ENCODE measurements around the gene UNC5C. TPM values are rescaled to one million over a fixed set of nuclear protein-coding genes. Genes with fewer than 3 reads are reported as not detected.

Gene UNC5C
- total RNA-seq (not detected), total RNA-seq (0 to 0.33 (median 0) reads per million in 172 experiments)
- 0.03 TPM for polyA plus RNA-seq (2013, experiment 1 of 2)
- polyA plus RNA-seq (2013, experiment 2 of 2), result 0.04 TPM

- DNase-seq, result no peak
- H3K4me3 ChIP-seq (ENCODE audit: low read length), result peak within 1 kb of the TSS; percentile 42
- intact Hi-C loops (cut with DNase I, micrococcal nuclease), result no loop called here
Observed at GRCh38 chr4:95548738-95549245, at the start of gene UNC5C. TSS of gene UNC5C (minus strand) at chr4:95548973.

GRCh38 chr4:95596676-95597075 is 47.9 kb upstream of the UNC5C start:
- H3K36me3 ChIP-seq (ENCODE audit: insufficient read depth, low read length), result no peaks in the 10 kb centered on the region
- ATAC-seq (ENCODE audit: poor library complexity) (no peak), DNase-seq (no peak)
- H3K27ac ChIP-seq (ENCODE audit: low read depth in 1 of 2, low read length in 2 of 2), result no peak overlapping the region
- Mint-ChIP-seq H3K27me3 (no peaks in the 10 kb centered on the region), H3K27ac (no peak overlapping the region), H3K36me3 (ENCODE audit: low read depth) (no peaks in the 10 kb centered on the region), H3K4me3 (no peak overlapping the region), H3K4me1 (ENCODE audit: low read depth) (no peaks in the 10 kb centered on the region), H3K9me3 (no peaks in the 10 kb centered on the region)
- CTCF ChIA-PET, result no interaction called here
- no peak overlapping the region for H3K4me3 ChIP-seq (ENCODE audit: low read length)
- POLR2A ChIA-PET, result interaction anchor here (0.7 kb wide), 1 partner anchor 158 kb away, joined by 3 read pairs; no protein-coding TSS in a partner anchor
- no peaks in the 10 kb centered on the region for H3K9me3 ChIP-seq (ENCODE audit: control insufficient read depth in 1 of 2, insufficient read depth in 1 of 2, low read length in 2 of 2)
- no peaks in the 10 kb centered on the region for H3K4me1 ChIP-seq (ENCODE audit: insufficient read depth, low read length)
- no peaks in the 10 kb centered on the region for H3K27me3 ChIP-seq (ENCODE audit: control insufficient read depth in 1 of 2, insufficient read depth in 2 of 2, low read length in 2 of 2)
- TF ChIP-seq, protein P1, sequence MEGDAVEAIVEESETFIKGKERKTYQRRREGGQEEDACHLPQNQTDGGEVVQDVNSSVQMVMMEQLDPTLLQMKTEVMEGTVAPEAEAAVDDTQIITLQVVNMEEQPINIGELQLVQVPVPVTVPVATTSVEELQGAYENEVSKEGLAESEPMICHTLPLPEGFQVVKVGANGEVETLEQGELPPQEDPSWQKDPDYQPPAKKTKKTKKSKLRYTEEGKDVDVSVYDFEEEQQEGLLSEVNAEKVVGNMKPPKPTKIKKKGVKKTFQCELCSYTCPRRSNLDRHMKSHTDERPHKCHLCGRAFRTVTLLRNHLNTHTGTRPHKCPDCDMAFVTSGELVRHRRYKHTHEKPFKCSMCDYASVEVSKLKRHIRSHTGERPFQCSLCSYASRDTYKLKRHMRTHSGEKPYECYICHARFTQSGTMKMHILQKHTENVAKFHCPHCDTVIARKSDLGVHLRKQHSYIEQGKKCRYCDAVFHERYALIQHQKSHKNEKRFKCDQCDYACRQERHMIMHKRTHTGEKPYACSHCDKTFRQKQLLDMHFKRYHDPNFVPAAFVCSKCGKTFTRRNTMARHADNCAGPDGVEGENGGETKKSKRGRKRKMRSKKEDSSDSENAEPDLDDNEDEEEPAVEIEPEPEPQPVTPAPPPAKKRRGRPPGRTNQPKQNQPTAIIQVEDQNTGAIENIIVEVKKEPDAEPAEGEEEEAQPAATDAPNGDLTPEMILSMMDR (IDR thresholded peaks at IDR 0.05), result no peak
- intact Hi-C loops (cut with DNase I, micrococcal nuclease), result no loop called here

More at GRCh38 chr4:95548738-95549245, at the start of gene UNC5C:
- peak within 1 kb of the TSS; percentile 58 for H3K4me3 Mint-ChIP-seq
- peaks cover 62% of the 10 kb centered on the region for H3K27me3 Mint-ChIP-seq
- peaks cover 8% of the 10 kb centered on the region for H3K4me1 Mint-ChIP-seq (ENCODE audit: low read depth)
- Histone ChIP-seq H3K4me1 (ENCODE audit: insufficient read depth, low read length) (peaks cover 20% of the 10 kb centered on the region), H3K27ac (ENCODE audit: low read depth in 1 of 2, low read length in 2 of 2) (no peak within 1 kb of the TSS), H3K36me3 (ENCODE audit: insufficient read depth, low read length) (no peaks in the 10 kb centered on the region), H3K9me3 (ENCODE audit: control insufficient read depth in 1 of 2, insufficient read depth in 1 of 2, low read length in 2 of 2) (peaks cover 0 to 24% of the 10 kb centered on the region in 2 experiments), H3K27me3 (ENCODE audit: control insufficient read depth in 1 of 2, insufficient read depth in 2 of 2, low read length in 2 of 2) (peaks cover 28 to 46% of the 10 kb centered on the region in 2 experiments)
- TF ChIP-seq, protein P1 (IDR thresholded peaks at IDR 0.05), result no peak
- POLR2A ChIA-PET, result no interaction called here
- CTCF ChIA-PET, result no interaction called here
- H3K27ac Mint-ChIP-seq, result no peak within 1 kb of the TSS
- ATAC-seq (ENCODE audit: poor library complexity), result no peak
- H3K36me3 Mint-ChIP-seq (ENCODE audit: low read depth), result no peaks in the 10 kb centered on the region
- no peaks in the 10 kb centered on the region for H3K9me3 Mint-ChIP-seq

GRCh38 chr4:95594629-95595028 is 45.9 kb upstream of the UNC5C start:
- no peak overlapping the region for H3K4me3 Mint-ChIP-seq
- ATAC-seq (ENCODE audit: poor library complexity), result no peak

More at GRCh38 chr4:95594629-95595028, 45.9 kb upstream of the UNC5C start:
- POLR2A ChIA-PET, result no interaction called here
- no peak overlapping the region for H3K27ac Mint-ChIP-seq
- H3K4me1 Mint-ChIP-seq (ENCODE audit: low read depth), result no peaks in the 10 kb centered on the region
- no peaks in the 10 kb centered on the region for H3K27me3 Mint-ChIP-seq
- intact Hi-C loops (cut with DNase I, micrococcal nuclease), result no loop called here
- Histone ChIP-seq H3K4me3 (ENCODE audit: low read length) (no peak overlapping the region), H3K27me3 (ENCODE audit: control insufficient read depth in 1 of 2, insufficient read depth in 2 of 2, low read length in 2 of 2) (no peaks in the 10 kb centered on the region), H3K4me1 (ENCODE audit: insufficient read depth, low read length) (no peaks in the 10 kb centered on the region), H3K9me3 (ENCODE audit: control insufficient read depth in 1 of 2, insufficient read depth in 1 of 2, low read length in 2 of 2) (no peaks in the 10 kb centered on the region), H3K36me3 (ENCODE audit: insufficient read depth, low read length) (no peaks in the 10 kb centered on the region), H3K27ac (ENCODE audit: low read depth in 1 of 2, low read length in 2 of 2) (no peak overlapping the region)
- TF ChIP-seq, protein P1 (IDR thresholded peaks at IDR 0.05), result no peak
- CTCF ChIA-PET, result no interaction called here
- H3K36me3 Mint-ChIP-seq (ENCODE audit: low read depth), result no peaks in the 10 kb centered on the region
- DNase-seq, result no peak
- no peaks in the 10 kb centered on the region for H3K9me3 Mint-ChIP-seq
